DOHH2 (cell line): ENCODE results near the gene TUBB1.

Source experiments
- H3F3A ChIP-seq: fragments of 200-600 bp; sonication (generic), shearing (Covaris generic); 2 replicates; pipeline ENCODE4 v1.6.0; 2016; ENCODE audit warnings: antibody characterized with exemption, mild to moderate bottlenecking; ENCODE audit not compliant: control insufficient read depth, insufficient read depth
- H3K27ac ChIP-seq: fragments of 200-600 bp; sonication (generic); 2 replicates; pipeline ENCODE4 v1.5.1; 2014; ENCODE audit warnings: low read depth, mild to moderate bottlenecking, low read length, moderate library complexity
- H3K27me3 ChIP-seq: fragments of 200-600 bp; sonication (generic); 2 replicates; pipeline ENCODE4 v1.6.1; 2014; ENCODE audit warnings: mild to moderate bottlenecking, low read length, mixed read lengths; ENCODE audit not compliant: control insufficient read depth
- H3K36me3 ChIP-seq: fragments of 200-600 bp; sonication (generic); 2 replicates; pipeline ENCODE4 v1.6.1; 2014; ENCODE audit warnings: mild to moderate bottlenecking, low read length, moderate library complexity, mixed read lengths; ENCODE audit not compliant: control insufficient read depth
- H3K4me1 ChIP-seq: fragments of 200-600 bp; sonication (generic); 2 replicates; pipeline ENCODE4 v1.6.1; 2014; ENCODE audit warnings: mild to moderate bottlenecking, low read length, mixed read lengths; ENCODE audit not compliant: control insufficient read depth
- H3K4me2 ChIP-seq: fragments of 200-600 bp; sonication (generic); 2 replicates; pipeline ENCODE4 v1.6.0; 2014; ENCODE audit warnings: mild to moderate bottlenecking, low read length, moderate library complexity
- H3K4me3 ChIP-seq: fragments of 200-600 bp; sonication (generic); 2 replicates; pipeline ENCODE4 v1.5.1; 2014; ENCODE audit warnings: mild to moderate bottlenecking, low read length, mixed read lengths
- H3K79me2 ChIP-seq: fragments of 200-600 bp; sonication (generic); 2 replicates; pipeline ENCODE4 v1.6.1; 2014; ENCODE audit warnings: mild to moderate bottlenecking, low read length, mixed read lengths; ENCODE audit not compliant: control insufficient read depth
- H3K9me2 ChIP-seq: fragments of 200-600 bp; sonication (generic); replicated peaks from 2 replicates; pipeline ENCODE4 v1.6.1; 2014; ENCODE audit warnings: mild to moderate bottlenecking, low read length, mixed read lengths; ENCODE audit not compliant: control insufficient read depth
- H3K9me3 ChIP-seq: fragments of 200-600 bp; sonication (generic); 2 replicates; pipeline ENCODE4 v1.6.1; 2014; ENCODE audit warnings: antibody characterized with exemption, low read length, mixed read lengths; ENCODE audit not compliant: control insufficient read depth, insufficient read depth
- H4K20me1 ChIP-seq: fragments of 200-600 bp; sonication (generic); 2 replicates; pipeline ENCODE4 v1.6.0; 2014; ENCODE audit warnings: low read depth, mild to moderate bottlenecking, antibody characterized with exemption, low read length, moderate library complexity; ENCODE audit not compliant: control insufficient read depth, insufficient read depth
- EZH2phosphoT487 ChIP-seq: fragments of 200-600 bp; sonication (generic); IDR thresholded peaks from 2 replicates; pipeline ENCODE4 v1.6.1; 2017; ENCODE audit warnings: borderline replicate concordance, mild to moderate bottlenecking, antibody characterized with exemption, low read length, moderate library complexity, mixed read lengths
- TF ChIP-seq, protein P1 (sequence below): fragments of 200-600 bp; sonication (generic); IDR thresholded peaks from one replicate; pipeline ENCODE4 v1.5.1; 2014; ENCODE audit warnings: antibody characterized with exemption, mild to moderate bottlenecking, low read depth, low read length; ENCODE audit not compliant: poor library complexity, severe bottlenecking

TUBB1 gene

DNA sequence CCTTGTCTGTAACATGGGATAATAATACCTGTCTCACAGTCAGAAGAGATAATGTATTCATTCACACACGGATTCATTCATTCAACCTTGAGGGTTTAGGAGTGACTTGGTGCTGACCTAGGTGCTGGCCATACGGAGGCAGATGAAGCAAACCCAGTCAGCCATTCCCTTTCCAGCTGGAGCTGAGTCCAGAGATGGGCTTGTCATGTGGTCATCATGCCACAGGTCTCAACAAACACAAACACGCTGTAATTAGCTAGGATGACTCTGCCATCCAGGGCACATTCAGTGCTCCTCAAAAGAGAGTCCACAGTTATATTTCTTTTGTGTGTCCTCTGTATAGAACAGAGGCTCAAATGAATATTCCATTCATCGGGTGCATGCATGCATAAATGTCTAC is 42.9 kb downstream of the TUBB1 start:
- no peak overlapping the region for H3K27ac ChIP-seq
- no peak overlapping the region for H3K4me3 ChIP-seq
- no peaks in the 10 kb centered on the region for H3K4me1 ChIP-seq
- H3K9me2 ChIP-seq = no peaks in the 10 kb centered on the region
- H4K20me1 ChIP-seq = no peaks in the 10 kb centered on the region
- no peaks in the 10 kb centered on the region for H3F3A ChIP-seq
- peaks cover 29% of the 10 kb centered on the region for H3K27me3 ChIP-seq
- no peak for TF ChIP-seq EZH2phosphoT487
- TF ChIP-seq, protein P1, sequence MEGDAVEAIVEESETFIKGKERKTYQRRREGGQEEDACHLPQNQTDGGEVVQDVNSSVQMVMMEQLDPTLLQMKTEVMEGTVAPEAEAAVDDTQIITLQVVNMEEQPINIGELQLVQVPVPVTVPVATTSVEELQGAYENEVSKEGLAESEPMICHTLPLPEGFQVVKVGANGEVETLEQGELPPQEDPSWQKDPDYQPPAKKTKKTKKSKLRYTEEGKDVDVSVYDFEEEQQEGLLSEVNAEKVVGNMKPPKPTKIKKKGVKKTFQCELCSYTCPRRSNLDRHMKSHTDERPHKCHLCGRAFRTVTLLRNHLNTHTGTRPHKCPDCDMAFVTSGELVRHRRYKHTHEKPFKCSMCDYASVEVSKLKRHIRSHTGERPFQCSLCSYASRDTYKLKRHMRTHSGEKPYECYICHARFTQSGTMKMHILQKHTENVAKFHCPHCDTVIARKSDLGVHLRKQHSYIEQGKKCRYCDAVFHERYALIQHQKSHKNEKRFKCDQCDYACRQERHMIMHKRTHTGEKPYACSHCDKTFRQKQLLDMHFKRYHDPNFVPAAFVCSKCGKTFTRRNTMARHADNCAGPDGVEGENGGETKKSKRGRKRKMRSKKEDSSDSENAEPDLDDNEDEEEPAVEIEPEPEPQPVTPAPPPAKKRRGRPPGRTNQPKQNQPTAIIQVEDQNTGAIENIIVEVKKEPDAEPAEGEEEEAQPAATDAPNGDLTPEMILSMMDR = no peak
- H3K9me3 ChIP-seq = no peaks in the 10 kb centered on the region
- no peak overlapping the region for H3K4me2 ChIP-seq
- no peaks in the 10 kb centered on the region for H3K36me3 ChIP-seq
- no peaks in the 10 kb centered on the region for H3K79me2 ChIP-seq

DNA sequence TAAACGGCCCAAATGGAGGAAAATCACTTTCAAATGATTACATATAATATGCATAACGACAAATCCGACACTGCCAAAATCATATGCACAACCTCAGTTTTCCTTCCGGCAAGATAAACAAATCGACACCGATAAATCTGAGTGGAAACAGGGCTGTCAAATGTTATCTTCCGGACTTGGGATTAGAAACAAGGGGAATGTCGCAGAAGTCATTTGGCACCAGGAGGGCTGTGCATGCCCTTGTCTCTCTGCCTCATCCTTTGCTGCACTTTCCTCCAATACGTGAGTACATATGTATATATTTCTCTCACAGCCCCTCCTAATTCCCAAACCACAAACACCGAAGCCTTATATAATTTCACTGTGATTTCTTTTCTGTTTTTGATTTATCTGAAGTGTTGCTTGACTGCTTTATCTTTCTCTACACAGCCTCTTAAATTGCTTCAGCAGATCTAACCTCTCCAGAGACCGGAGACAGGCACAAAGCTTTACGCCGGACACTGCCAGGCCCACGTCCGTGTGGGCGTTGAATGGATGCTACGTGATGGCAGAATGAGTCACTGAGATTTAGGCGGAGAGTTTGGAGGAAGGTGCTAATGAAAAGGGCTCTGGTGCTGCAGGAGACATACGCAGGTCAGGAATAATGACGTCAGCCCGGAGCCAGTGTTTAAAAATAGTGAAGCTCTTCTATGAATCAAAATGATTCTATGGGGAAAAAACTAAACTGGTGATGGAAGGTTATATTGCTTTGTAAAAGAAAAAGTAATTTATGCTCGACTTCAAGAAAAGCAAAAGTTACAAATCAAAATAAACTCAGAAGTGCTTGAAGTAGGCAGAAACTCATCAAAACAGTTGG is 44.4 kb downstream of the TUBB1 start:
- Histone ChIP-seq H4K20me1 (no peaks in the 10 kb centered on the region), H3K4me3 (no peak overlapping the region), H3K4me1 (no peaks in the 10 kb centered on the region), H3K9me2 (no peaks in the 10 kb centered on the region), H3K27me3 (peaks cover 39% of the 10 kb centered on the region), H3K36me3 (no peaks in the 10 kb centered on the region), H3K79me2 (no peaks in the 10 kb centered on the region), H3F3A (no peaks in the 10 kb centered on the region), H3K4me2 (no peak overlapping the region), H3K9me3 (no peaks in the 10 kb centered on the region), H3K27ac (no peak overlapping the region)
- TF ChIP-seq EZH2phosphoT487 = no peak
- TF ChIP-seq, protein P1 = no peak

DNA sequence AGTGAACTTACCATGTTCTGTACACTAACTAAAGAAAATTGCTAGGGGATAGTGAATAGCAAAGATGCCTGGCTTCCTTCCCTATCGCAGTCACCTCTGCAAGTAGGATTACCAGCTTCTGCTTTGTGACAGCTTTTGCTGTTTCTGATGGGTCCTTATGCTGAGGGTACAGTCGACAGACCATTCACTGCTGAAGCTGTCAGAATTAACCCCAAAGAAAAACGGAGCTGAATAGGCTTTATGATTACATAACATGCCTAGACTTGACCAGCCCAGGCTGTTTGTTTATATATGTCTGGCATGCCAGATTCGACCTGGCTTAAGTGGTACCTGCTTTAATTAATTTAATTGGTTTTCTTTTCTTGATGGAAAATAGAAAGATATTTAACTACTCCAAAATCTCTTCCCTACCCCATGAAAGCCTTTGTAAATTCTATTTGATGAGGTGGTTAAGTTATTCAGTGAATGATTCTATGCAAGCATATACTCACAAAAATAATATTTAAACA is 45.0 kb downstream of the TUBB1 start:
- no peaks in the 10 kb centered on the region for H4K20me1 ChIP-seq

More for the DNA sequence above, 45.0 kb downstream of the TUBB1 start:
- TF ChIP-seq, protein P1 = no peak
- no peak for TF ChIP-seq EZH2phosphoT487
- Histone ChIP-seq H3K79me2 (no peaks in the 10 kb centered on the region), H3F3A (no peaks in the 10 kb centered on the region), H3K4me1 (no peaks in the 10 kb centered on the region), H3K9me3 (no peaks in the 10 kb centered on the region), H3K27me3 (peaks cover 43% of the 10 kb centered on the region), H3K9me2 (no peaks in the 10 kb centered on the region), H3K4me3 (no peak overlapping the region), H3K27ac (no peak overlapping the region), H3K36me3 (no peaks in the 10 kb centered on the region), H3K4me2 (no peak overlapping the region)
